Umbilical cord (tissue), 2 donors: ENCODE measurements around the gene CHPT1. TPM values are rescaled to one million over a fixed set of nuclear protein-coding genes. Genes with fewer than 3 reads are reported as not detected.
"Not testable (repeated sequence)": the region's sequence is repeated elsewhere in the genome, so short reads cannot be mapped to it uniquely, and the experiment has no call there.

Source experiments
- DNase-seq: peaks from one replicate; pipeline ENCODE4 v3.0.0-alpha.2; 2015; ENCODE audit warnings: low spot score
- total RNA-seq: library from RNA; depleted of rRNA; stranded (reverse); fragments of >200 nt; gene quantifications from one replicate; pipeline ENCODE4 v1.2.3, GENCODE V29; 2014; ENCODE audit warnings: low replicate concordance; ENCODE audit not compliant: insufficient read depth

Gene CHPT1
- total RNA-seq, 1 donor from 2014 or later: 32.7 TPM

DNA sequence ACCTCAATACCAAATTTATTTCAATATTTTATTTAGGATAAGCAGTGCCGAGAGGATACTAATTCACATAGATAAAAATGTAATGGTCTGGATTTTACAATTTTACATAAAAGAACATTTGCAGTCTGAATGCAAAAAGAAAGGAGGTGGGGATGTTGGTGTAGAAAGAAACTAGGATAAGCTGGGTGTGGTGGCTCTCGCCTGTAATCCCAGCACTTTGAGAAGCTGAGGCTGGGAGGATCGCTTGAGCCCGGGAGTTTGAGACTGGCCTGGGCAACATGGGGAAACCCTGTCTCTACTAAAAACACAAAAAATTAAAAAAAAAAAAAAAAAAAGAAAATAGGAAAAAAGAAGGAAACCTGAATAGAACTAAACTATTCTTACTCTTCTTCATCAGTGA lies 25.0 kb downstream of the CHPT1 start:
- DNase-seq: peak; percentile 52

GRCh38 chr12:101727098-101727497 lies 29.7 kb downstream of the CHPT1 start:
- DNase-seq: no peak

DNA sequence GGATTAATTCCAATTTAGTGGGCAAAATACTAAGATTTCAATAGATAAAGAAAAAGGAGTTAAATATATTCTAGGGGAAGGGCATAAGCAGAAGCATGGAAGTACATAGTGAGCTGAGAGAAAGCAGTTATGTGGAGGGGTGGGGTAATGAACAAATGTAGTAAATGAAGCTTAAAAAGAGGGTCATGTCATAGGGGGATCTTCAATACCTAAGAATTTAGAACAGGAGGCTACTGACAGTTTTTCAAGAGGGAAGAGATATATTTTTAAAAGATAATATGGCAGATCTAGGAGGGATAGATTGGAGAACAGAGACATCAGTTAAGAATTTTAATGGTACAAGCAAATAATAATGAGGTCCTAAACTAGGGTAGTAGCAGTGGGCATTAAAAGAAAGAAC lies 32.4 kb downstream of the CHPT1 start:
- DNase-seq: no peak

DNA sequence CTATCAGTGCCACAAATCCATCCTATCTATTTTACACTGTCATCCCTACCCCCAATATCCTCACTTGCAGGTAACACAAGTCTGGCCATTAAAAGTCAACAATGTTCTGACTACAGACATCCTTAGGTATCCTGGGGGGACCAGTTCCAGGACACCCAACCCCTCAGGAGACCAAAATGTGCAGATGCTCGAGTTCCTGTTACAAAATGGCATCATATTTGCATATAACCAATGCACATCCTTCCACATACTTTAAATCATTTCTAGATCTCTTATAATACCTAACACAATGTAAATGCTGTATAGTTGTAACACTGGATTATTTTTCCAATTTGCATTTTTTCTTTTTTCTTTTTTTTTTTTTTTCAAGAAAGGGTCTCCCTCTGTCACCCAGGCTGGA lies 34.9 kb downstream of the CHPT1 start:
- DNase-seq: no peak

GRCh38 chr12:101733166-101733565 lies 35.7 kb downstream of the CHPT1 start:
- DNase-seq: peak; percentile 35

DNA sequence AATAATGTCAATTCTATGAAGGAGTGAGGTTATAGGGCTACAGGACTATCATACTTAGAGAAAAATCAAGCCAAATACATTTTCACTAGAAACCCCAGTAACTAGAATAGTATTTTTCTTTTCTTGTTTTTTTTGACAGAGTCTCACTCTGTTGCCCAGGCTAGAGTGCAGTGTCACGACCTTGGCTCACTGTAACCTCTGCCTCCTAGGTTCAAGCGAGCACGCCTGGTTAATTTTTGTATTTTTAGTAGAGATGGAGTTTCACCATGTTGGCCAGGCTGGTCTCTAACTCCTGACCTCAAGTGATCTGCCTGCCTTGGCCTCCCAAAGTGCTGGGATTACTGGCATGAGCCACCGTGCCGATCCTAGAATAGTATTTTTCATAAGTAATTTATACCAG lies 37.0 kb downstream of the CHPT1 start:
- DNase-seq: not testable (repeated sequence)

GRCh38 chr12:101737476-101737875 lies 40.0 kb downstream of the CHPT1 start:
- peak; percentile 40 for DNase-seq

- DNase-seq: no peak
Observed at GRCh38 chr12:101738920-101739665, 41.7 kb downstream of the CHPT1 start, which contains the start of gene SYCP3. Gene SYCP3, minus strand, starts transcription at chr12:101739462. Its CDS starts 1,527 bp downstream, at chr12:101737935.

GRCh38 chr12:101740566-101740965 lies 43.1 kb downstream of the CHPT1 start:
- DNase-seq: no peak

DNA sequence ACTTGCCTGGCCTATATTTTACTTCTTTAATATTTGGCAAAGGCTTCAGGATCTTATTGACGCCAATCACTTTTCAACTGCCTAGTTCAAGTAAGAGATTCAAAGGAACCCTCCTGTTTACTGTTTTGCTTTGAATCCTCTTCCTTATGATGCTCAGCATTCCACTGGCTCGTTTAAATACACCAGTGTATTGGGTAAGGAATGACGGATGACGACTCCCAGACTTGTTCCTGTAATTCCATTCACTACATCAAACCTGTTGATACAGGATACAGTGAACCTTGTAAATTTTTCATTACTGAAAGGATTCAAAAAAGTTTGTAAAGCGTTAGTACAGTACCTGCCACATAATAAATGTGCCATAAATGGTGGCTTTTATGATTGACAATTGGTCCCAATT lies 43.5 kb downstream of the CHPT1 start:
- DNase-seq: no peak

- no peak for DNase-seq
Observed at GRCh38 chr12:101743242-101743641, 45.8 kb downstream of the CHPT1 start.

DNA sequence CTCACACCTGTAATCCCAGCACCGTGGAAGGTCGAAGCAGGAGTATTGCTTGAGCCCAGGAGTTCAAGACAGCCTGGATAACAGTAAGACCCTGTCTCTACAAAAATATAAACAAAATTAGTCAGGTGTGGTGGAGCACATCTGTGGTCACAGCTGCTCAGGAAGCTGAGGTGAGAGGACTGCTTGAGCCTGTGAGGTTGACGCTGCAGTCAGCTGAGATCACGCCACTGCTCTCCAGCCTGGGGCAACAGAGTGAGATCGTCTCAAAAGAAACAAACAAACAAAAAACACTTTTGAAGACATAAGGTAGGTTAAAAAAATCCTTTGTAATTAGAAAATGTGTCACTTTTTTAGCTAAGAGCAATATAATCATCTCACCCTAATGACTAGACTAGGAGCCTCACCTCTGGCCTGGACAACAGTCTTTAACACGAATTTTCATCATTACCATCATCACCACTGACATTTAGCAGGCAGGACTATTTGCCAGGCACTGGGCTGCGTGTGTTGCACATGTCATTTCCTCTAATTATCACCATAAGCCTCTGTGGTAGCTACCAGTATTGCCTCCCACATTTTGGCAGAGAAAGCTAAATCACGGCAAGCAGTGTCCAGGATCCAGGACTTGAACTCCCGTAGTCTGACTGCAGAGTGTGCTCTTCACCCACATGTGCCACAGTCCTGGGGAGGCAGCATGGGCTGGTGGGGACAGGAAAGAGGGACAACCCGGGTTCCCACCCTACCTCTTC lies 46.5 kb downstream of the CHPT1 start:
- DNase-seq: no peak

DNA sequence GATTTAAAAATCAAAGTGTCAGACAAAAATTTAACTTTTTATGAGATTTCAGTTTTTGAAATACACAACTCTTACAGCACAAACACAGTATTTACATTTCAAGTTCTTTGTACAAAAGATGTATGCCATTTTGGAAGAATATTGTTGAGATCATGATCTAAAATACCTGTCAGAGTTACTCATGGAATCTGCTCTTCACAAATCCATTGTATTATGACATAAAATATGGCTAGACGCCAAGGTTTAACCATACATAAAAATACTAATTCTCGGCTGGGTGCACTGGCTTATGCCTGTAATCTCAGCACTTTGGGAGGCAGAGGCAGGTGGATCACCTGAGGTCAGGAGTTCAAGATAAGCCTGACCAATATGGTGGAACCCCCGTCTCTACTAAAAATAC lies 48.0 kb downstream of the CHPT1 start:
- DNase-seq: no peak

GRCh38 chr12:101746196-101746595 lies 48.8 kb downstream of the CHPT1 start:
- DNase-seq: no peak

DNA sequence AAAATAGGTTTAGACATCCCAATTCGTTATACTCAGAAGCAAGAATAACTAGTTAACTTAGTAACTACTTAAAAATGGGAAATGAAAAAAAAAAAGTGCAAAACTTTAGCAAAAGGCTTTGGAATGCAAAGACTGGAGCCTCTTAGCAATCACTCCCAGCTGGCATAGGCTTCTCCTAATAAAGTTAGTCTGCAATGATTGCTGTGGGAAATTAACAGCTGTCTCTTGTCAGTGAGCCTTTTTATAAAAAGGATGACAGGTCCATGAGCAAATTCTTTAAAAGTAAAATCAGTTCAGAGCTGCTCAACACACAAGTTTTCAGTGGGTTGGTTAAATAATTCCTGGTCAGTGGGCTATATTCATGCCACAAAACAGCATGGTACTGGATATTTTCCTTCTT lies 49.2 kb downstream of the CHPT1 start:
- no peak for DNase-seq

DNA sequence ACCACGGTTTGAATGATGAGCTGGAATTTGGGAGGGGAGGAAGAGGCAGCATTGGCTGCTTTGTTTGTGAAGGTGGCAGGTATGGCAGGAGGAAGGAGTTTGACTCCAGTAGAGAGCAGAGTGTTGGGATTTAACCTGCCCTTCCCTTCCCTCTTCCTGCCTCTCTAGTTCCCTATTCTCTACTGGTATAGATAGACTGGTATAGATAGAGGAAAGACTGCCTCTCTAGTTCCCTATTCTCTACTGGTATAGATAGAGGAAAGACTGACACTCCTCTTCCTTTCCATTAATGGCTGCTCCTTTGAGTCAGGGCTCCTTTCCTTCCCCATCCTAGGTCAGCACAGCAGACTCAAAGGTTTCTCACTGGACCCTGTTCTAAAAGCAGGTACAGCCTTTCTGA lies 50.3 kb downstream of the CHPT1 start:
- no peak for DNase-seq

DNA sequence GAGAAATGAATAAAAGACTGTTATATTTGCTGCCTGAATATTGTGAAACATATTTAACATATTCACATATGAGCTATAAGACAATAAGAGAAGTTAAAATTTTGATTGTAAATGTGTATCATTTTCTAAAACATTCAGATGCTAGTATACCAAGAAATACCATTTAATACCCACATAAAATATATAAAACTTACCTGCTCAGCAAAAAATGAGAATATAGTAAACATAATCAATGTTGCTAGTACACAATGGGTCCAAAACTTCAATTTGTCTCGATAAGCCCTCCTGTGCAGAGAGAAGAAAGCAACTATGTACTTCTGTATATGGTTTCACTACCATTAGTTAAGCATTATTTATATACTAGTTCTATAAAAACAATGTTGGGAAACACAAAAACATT lies 51.5 kb downstream of the CHPT1 start:
- DNase-seq: no peak

GRCh38 chr12:101749657-101750056 lies 52.2 kb downstream of the CHPT1 start:
- no peak for DNase-seq

- no peak for DNase-seq
Observed at GRCh38 chr12:101750152-101750551, 52.7 kb downstream of the CHPT1 start.

GRCh38 chr12:101759396-101760047 lies 62.1 kb downstream of the CHPT1 start:
- DNase-seq: peak; percentile 14

- DNase-seq: no peak
Observed at GRCh38 chr12:101761350-101761749, 63.9 kb downstream of the CHPT1 start.

DNA sequence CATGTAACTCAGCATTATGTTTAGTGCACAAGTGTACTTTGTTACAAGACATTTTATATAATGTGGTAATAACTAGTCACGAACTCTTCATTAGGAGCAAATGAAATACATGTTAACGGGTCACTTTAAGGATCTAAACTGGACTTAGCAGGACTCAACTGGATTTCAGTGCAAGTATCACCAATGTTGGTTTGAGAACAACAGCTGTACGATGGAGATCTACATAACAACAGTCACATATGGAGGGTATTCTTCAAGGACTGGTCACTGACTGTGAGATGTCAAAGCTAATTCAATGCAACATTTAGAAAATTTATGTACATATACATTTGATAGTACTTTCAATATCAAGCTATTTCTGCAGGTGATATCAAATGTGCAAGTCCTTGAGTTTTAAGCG lies 64.3 kb downstream of the CHPT1 start:
- no peak for DNase-seq
